Stimulated activated naive CD4-positive, alpha-beta T cell (primary cell): ENCODE results near the gene ETS1.

Source experiments
- DNase-seq, 6 experiments: peaks; one replicate each; lab custom pipeline; 2025; lab: John Stamatoyannopoulos, UW

ETS1 gene

GRCh38 chr11:128434411-128434810 lies 152.9 kb downstream of the ETS1 start:
- no peak for DNase-seq

DNA sequence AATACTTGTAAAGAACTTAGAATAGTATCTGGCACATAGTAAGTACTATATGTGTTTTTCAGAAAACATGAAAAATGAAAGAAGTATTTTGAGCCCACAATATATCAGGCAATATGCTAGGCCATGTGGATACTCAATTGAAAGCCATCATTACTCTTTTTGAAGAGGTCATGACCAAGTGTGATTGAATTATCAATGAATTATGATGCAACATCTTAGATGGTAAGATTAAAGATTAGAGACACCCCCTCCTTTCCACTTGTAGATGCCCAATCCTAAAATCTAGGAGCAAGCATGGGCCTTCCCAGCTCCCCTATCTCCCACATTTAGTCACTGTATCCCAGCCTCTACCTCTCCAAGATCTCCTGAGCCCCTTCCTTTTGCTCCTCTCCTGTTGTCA lies 154.4 kb downstream of the ETS1 start:
- no peak for DNase-seq

DNA sequence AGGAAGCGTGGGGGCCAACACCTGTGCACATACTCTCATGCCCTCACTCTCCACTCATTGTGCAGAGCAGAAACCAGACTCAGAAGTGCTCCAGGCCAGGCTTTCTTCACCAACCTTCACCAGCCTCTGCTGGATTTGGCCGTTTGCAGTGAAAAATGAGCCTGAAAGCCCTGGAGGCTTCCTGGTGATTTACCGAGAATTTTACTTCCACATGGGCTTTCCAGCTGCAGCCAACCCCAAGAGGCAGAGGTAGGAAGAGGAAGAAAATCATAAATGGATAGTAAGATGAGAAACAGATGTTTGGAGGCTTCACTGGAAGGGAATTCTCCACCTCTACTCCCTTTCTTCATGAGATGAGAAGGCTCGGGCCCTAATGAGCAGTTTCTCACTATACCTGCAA lies 155.4 kb downstream of the ETS1 start:
- DNase-seq = no peak

DNA sequence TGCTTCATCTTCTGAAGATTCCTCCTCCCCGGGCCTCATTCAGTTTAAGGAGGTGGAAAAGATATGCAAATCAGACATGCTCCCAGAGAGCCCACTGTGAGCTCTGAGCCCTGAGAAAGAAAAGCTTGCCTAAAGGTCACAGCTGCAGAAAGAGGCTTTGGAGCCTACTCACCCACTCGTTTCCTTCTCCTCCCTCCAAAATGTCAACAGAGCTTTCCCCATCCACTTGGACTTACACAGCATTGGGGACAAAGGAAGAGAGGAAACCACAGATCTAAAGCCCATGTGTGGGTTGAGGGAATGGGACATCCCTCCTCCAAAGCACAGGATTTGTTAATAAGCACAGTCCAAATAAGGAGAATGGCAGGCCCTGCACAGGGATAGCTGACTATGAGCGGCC lies 158.4 kb downstream of the ETS1 start:
- no peak for DNase-seq

- no peak for DNase-seq
These were observed 162.5 kb downstream of the ETS1 start for GRCh38 chr11:128424851-128425285.

DNA sequence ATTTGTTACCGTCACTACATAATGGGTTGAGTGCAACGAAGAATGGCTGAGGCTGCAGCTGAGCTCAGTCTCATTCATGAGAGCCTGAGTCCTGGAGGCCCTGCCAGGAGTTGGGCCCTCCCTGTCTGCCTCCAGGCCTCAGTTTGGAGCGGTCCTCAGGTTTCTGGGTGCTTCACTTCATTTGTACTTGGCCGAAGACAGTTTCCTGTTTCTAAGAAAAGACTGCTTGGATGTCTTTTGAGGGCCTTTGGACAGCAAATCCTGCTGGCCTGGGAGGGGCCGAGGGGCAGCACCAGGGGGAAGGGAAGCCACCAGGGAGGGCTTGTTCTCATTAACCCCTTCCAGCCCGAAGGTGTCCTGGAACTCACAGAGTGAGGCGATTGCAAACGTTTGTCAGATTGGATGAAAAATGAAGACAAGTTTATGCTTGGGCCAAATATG lies 163.1 kb downstream of the ETS1 start:
- DNase-seq = no peak

DNA sequence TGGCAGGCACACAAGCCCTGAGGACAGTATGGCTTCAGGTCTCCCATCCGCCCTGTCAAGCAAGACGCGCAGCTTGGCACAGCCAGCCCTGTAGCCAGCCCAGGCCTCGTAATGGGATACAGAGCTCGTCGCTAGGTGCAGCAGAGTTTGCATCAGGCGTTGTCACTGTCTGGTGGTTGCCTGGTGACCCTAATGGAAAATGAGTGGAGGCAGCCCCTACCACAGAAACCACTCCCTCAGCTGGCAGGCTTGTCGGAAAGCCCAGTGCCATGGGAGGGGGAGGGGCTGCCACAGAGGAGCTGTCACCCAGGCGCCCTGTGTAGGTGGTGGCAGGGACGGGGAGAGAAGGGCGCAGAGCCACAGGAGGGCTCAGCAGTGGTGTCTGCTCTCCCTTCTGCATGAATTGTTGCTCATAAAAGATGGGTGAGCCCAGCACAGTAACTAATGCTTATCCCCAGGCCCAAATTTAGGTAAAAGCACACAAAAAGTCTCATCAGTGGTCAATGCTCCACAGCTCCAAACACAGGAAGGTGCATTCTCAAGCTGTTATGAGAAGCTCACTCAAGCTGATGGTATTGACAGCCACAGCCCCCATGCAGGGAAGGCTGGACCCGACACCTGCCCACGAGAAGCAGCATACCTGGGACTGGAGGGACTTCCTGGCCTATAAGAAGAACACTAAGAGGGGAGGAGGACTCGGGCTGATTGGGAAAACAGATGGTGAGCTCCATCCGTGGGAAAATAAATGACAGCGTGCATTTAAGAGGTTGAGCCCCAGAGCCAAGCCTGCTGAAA lies 164.6 kb downstream of the ETS1 start:
- DNase-seq = peak; percentile 68 to 85 (median 78)

DNA sequence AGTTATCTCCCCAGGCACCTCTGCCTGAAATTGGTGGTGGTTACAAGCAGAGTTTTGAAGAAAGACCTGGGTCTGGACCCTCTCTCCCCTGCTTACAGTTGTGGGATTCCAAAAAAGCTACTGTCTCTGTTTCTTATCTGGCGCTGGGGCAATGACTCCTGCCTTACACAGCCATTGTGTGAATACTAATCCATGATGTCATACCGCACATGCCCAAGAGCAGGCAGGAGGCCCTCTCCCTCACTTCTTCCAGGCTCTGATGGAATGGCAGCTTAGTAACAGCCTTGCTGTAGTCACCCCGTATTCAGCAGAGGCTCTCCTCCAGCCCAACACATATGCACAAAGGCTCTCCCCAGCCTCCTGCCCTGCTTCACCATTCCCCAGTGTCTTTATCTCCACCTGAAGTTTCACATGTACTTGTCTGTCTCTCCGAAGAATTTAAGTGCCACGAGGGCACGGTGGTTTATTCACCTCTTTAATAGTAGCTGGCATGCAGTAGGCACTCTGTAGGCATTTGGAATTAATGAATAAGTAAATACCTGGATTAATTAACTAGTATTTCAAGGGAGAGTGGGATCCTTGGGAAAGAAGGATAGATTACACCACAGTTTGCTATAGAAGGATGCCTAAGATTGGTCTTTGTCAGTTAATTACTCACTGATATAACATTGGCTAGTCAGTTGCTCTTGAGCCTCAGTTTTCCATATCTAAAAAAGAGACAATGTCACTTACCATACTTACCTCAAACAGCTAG lies 165.6 kb downstream of the ETS1 start:
- no peak for DNase-seq

GRCh38 chr11:128420951-128421350 lies 166.4 kb downstream of the ETS1 start:
- no peak for DNase-seq

GRCh38 chr11:128420265-128420664 lies 167.1 kb downstream of the ETS1 start:
- DNase-seq = no peak

GRCh38 chr11:128419012-128419767 lies 168.2 kb downstream of the ETS1 start:
- DNase-seq = no peak

GRCh38 chr11:128417607-128418324 lies 169.6 kb downstream of the ETS1 start:
- peak in 3 of 6 experiments; percentile 31 to 50 (median 40) for DNase-seq

GRCh38 chr11:128416976-128417375 lies 170.4 kb downstream of the ETS1 start:
- no peak for DNase-seq

- DNase-seq = no peak
These were observed 171.8 kb downstream of the ETS1 start for GRCh38 chr11:128415539-128415938.

DNA sequence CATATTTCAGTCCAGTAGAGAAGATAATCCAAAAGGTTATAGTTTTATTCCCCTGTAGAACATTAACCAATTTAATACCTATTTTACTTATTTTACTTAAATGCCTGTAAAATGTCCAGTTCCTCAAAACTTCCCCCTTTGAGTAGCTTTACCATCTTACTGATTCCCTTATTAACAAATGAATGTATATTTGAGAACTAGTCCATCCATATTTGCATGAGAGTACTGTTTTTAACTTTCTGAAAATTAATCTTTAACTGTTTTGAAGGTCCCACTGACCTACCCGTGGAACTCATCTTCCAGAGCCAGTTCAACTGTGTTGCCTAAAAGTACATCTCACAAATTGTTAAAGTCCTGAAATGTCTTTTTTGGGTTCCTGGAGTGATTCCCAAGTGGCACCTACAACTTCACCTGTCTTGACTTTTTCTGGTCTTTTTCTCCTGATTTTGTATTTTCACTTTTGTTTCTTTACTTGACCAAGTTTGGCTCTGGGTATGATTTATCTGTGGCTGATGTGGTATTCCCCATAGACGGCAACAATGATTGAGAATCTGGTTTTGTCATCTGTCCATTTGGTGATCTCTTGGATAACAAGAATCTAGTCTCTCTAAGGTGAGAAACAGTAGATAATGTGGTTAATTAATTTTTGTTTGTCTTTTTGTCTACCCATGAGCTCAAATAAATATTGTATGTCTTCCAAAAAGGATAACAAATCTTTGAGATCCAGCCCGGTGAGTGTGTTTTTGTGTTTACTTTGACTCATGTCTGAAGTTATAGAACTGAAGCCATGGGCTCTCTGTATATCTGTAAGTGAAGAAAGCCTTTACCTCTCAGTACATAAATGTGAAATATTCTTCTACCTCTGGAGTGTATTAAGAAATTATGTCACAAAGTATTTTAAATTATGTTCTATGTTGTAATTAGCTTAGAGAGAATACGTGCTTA lies 174.2 kb downstream of the ETS1 start:
- no peak for DNase-seq

GRCh38 chr11:128411812-128412211 lies 175.5 kb downstream of the ETS1 start:
- DNase-seq = peak in 4 of 6 experiments; percentile 10 to 29 (median 19)

- DNase-seq = no peak
These were observed 176.2 kb downstream of the ETS1 start for GRCh38 chr11:128411150-128411549.

GRCh38 chr11:128409476-128409875 lies 177.9 kb downstream of the ETS1 start:
- no peak for DNase-seq
